ENCODE results near the gene CMTM5. TPM values are rescaled to one million over a fixed set of nuclear protein-coding genes. Genes with fewer than 3 reads are reported as not detected.

CMTM5 gene
- total RNA-seq, 1 experiment from 2014 or later: not detected

DNA sequence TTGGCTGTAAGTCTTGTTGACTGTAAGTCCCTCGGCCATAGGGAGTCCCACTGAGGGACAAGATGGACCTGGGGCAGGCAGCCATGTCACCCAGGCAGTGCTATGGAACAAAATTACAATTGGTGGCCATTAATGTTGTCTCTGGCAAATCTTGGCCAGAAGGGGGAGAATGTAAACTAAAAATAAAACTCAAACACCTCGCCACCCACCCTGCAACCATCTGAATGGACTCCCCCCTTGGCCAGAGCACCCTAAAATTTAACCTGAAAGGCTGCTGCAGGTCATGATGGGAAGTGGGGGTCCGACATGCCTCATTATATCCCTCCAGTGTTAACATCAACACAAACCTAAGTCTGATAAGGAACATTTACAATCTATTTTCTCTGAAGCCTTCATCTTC is 32.4 kb upstream of the CMTM5 start:
- no TSS peak for BruUV-seq (replicated peaks)
- H3K4me1 ChIP-seq (ENCODE audit: control insufficient read depth in 1 of 2, insufficient read depth in 2 of 2, low read length in 2 of 2): no peaks in the 10 kb centered on the region
- no peak overlapping the region for H3K27ac ChIP-seq (ENCODE audit: low read depth, low read length)
- TF ChIP-seq, protein P1, sequence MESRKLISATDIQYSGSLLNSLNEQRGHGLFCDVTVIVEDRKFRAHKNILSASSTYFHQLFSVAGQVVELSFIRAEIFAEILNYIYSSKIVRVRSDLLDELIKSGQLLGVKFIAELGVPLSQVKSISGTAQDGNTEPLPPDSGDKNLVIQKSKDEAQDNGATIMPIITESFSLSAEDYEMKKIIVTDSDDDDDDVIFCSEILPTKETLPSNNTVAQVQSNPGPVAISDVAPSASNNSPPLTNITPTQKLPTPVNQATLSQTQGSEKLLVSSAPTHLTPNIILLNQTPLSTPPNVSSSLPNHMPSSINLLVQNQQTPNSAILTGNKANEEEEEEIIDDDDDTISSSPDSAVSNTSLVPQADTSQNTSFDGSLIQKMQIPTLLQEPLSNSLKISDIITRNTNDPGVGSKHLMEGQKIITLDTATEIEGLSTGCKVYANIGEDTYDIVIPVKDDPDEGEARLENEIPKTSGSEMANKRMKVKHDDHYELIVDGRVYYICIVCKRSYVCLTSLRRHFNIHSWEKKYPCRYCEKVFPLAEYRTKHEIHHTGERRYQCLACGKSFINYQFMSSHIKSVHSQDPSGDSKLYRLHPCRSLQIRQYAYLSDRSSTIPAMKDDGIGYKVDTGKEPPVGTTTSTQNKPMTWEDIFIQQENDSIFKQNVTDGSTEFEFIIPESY (IDR thresholded peaks at IDR 0.05; ENCODE audit: extremely low read depth, insufficient replicate concordance, low read length): no peak
- no peak for TF ChIP-seq ZNF274 (IDR thresholded peaks at IDR 0.05; ENCODE audit: low read depth, low read length)
- TF ChIP-seq SIN3A (IDR thresholded peaks at IDR 0.05; ENCODE audit: low read depth): no peak
- TF ChIP-seq, protein P2, sequence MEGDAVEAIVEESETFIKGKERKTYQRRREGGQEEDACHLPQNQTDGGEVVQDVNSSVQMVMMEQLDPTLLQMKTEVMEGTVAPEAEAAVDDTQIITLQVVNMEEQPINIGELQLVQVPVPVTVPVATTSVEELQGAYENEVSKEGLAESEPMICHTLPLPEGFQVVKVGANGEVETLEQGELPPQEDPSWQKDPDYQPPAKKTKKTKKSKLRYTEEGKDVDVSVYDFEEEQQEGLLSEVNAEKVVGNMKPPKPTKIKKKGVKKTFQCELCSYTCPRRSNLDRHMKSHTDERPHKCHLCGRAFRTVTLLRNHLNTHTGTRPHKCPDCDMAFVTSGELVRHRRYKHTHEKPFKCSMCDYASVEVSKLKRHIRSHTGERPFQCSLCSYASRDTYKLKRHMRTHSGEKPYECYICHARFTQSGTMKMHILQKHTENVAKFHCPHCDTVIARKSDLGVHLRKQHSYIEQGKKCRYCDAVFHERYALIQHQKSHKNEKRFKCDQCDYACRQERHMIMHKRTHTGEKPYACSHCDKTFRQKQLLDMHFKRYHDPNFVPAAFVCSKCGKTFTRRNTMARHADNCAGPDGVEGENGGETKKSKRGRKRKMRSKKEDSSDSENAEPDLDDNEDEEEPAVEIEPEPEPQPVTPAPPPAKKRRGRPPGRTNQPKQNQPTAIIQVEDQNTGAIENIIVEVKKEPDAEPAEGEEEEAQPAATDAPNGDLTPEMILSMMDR (IDR thresholded peaks at IDR 0.05 in 2 of 3, conservative IDR thresholded peaks at IDR 0.05 in 1 of 3; ENCODE audit: borderline replicate concordance in 1 of 3, insufficient read depth in 1 of 3, low read depth in 2 of 3, low read length in 2 of 3): 0 out of 6 replicates have a peak, but pooled peaks of 1 of the 3 experiments have one; percentile 12
- no peak for TF ChIP-seq CBX3 (IDR thresholded peaks at IDR 0.05; ENCODE audit: low read depth)
- ChIA-PET RAD21 (ENCODE audit: low non-redundant PET in 1 of 2, low total read pairs in 2 of 2, uncharacterized antibody in 2 of 2, unreplicated experiment in 2 of 2) (no interaction called here), POLR2A (no interaction called here), CTCF (interaction anchor here (2.0 kb wide), 1 partner anchor 16 kb away, joined by 8 read pairs; no protein-coding TSS in a partner anchor)
- no peaks in the 10 kb centered on the region for H3K9me2 ChIP-seq (ENCODE audit: insufficient read depth)
- H3K27me3 ChIP-seq (ENCODE audit: insufficient read depth, low read length): no peaks in the 10 kb centered on the region
- H3K79me2 ChIP-seq (ENCODE audit: insufficient read depth, low read length): no peaks in the 10 kb centered on the region
- H3K36me3 ChIP-seq (ENCODE audit: control insufficient read depth in 1 of 2, insufficient read depth in 2 of 2, low read length in 2 of 2): no peaks in the 10 kb centered on the region
- H3K4me3 ChIP-seq (replicated peaks in 1 of 2; ENCODE audit: low read depth in 1 of 2, low read length in 2 of 2): no peak overlapping the region
- H2AFZ ChIP-seq (ENCODE audit: low read depth, low read length, poor library complexity, severe bottlenecking): no peak overlapping the region
- DNase-seq (ENCODE audit: low read depth, low spot score) (no peak), ATAC-seq (no peak)
- intact Hi-C loops (cut with micrococcal nuclease): no loop called here
- no peak overlapping the region for H3K9ac ChIP-seq (ENCODE audit: low read length)
- H3K4me2 ChIP-seq (ENCODE audit: low read length): no peak overlapping the region
- H4K20me1 ChIP-seq (ENCODE audit: insufficient read depth): no peaks in the 10 kb centered on the region
- H3K9me3 ChIP-seq (ENCODE audit: control insufficient read depth in 1 of 2, insufficient read depth in 1 of 2, low read depth in 1 of 2, low read length in 2 of 2): peaks cover 12 to 13% of the 10 kb centered on the region in 2 experiments; a peak in 2 of 4 replicates

Measured in HCT116 (cell line).